CD14-positive monocyte (primary cell): Measurements from ENCODE around the gene PDLIM5. TPM values are rescaled to one million over a fixed set of nuclear protein-coding genes. Genes with fewer than 3 reads are reported as not detected.

Source experiments
- DNase-seq, 3 donors: peaks; one replicate each; pipeline ENCODE4 v3.0.0-alpha.2; 2011 to 2022
- H2AFZ ChIP-seq: 2 replicates; pipeline ENCODE4 v1.6.0; 2012; ENCODE audit warnings: mild to moderate bottlenecking, low read depth, low read length, inconsistent platforms; ENCODE audit not compliant: insufficient read depth, poor library complexity, severe bottlenecking
- H3K27ac ChIP-seq, 2 donors: 1 replicate in 1 of 2; 2 replicates in 1 of 2; pipeline ENCODE4 v1.5.1; 2012 to 2013; ENCODE audit warnings: low read length in 2 of 2, control low read depth in 1 of 2, inconsistent platforms in 1 of 2, low read depth in 1 of 2, mild to moderate bottlenecking in 1 of 2
- H3K27me3 ChIP-seq, 2 donors: one replicate each; pipeline versions ENCODE4 v1.6.0 to v1.6.1; 2011 to 2013; ENCODE audit warnings: low read length in 2 of 2; ENCODE audit not compliant: control insufficient read depth in 2 of 2, insufficient read depth in 2 of 2
- H3K36me3 ChIP-seq, 2 donors: replicated peaks in 1 of 2; 1 replicate in 1 of 2; 2 replicates in 1 of 2; pipeline versions ENCODE4 v1.5.1 to v1.6.1; 2012 to 2013; ENCODE audit warnings: low read length in 2 of 2, control low read depth in 1 of 2, inconsistent platforms in 1 of 2, mild to moderate bottlenecking in 1 of 2; ENCODE audit not compliant: insufficient read depth in 2 of 2, control insufficient read depth in 1 of 2
- H3K4me1 ChIP-seq, 2 donors: 1 replicate in 1 of 2; 2 replicates in 1 of 2; pipeline versions ENCODE4 v1.5.1 to v1.6.1; 2012 to 2013; ENCODE audit warnings: low read length in 2 of 2, control low read depth in 1 of 2, inconsistent platforms in 1 of 2, mild to moderate bottlenecking in 1 of 2, moderate library complexity in 1 of 2; ENCODE audit not compliant: insufficient read depth in 2 of 2, control insufficient read depth in 1 of 2
- H3K4me2 ChIP-seq: replicated peaks from 2 replicates; pipeline ENCODE3; 2012; ENCODE audit warnings: low read length, moderate library complexity, mild to moderate bottlenecking; ENCODE audit not compliant: poor library complexity, severe bottlenecking; ENCODE audit errors: extremely low read depth
- H3K4me3 ChIP-seq, 3 experiments: fragments of 200-600 bp in 1 of 3; sonication (generic) in 1 of 3; replicated peaks in 1 of 3; 1 replicate in 2 of 3; 2 replicates in 1 of 3; pipeline ENCODE4 v1.5.1; 2011 to 2013; ENCODE audit warnings: low read length in 3 of 3, mild to moderate bottlenecking in 3 of 3, control low read depth in 2 of 3, low read depth in 2 of 3, inconsistent platforms in 1 of 3, moderate library complexity in 1 of 3
- H3K79me2 ChIP-seq: 2 replicates; pipeline ENCODE4 v1.6.0; 2012; ENCODE audit warnings: mild to moderate bottlenecking, control low read depth, inconsistent platforms, low read length, moderate library complexity; ENCODE audit not compliant: insufficient read depth
- H3K9ac ChIP-seq: 2 replicates; pipeline ENCODE4 v1.6.0; 2017; ENCODE audit warnings: low read length, mild to moderate bottlenecking; ENCODE audit not compliant: insufficient read depth, poor library complexity, severe bottlenecking
- H3K9me3 ChIP-seq, 2 donors: replicated peaks in 1 of 2; 1 replicate in 1 of 2; 2 replicates in 1 of 2; pipeline versions ENCODE4 v1.5.1 to v1.6.1; 2012 to 2013; ENCODE audit warnings: low read length in 2 of 2, control low read depth in 1 of 2; ENCODE audit not compliant: control insufficient read depth in 1 of 2, insufficient read depth in 1 of 2
- H4K20me1 ChIP-seq: 2 replicates; pipeline ENCODE4 v1.6.0; 2012; ENCODE audit warnings: mild to moderate bottlenecking, low read length, control low read depth, moderate library complexity; ENCODE audit not compliant: insufficient read depth
- H3K27ac Mint-ChIP-seq, 7 donors: one replicate each; pipeline ENCODE4 v1.8.0; 2020; ENCODE audit warnings: mild to moderate bottlenecking in 7 of 7, mixed read lengths in 7 of 7, moderate library complexity in 6 of 7, inconsistent platforms in 2 of 7
- H3K27me3 Mint-ChIP-seq, 3 donors: one replicate each; pipeline ENCODE4 v1.8.0; 2021 to 2022; ENCODE audit warnings: low read depth in 3 of 3, mild to moderate bottlenecking in 3 of 3, mixed read lengths in 3 of 3, moderate library complexity in 3 of 3, inconsistent platforms in 1 of 3
- H3K36me3 Mint-ChIP-seq, 2 donors: one replicate each; pipeline ENCODE4 v1.8.0; 2020; ENCODE audit warnings: mixed read lengths in 2 of 2, inconsistent platforms in 1 of 2, mild to moderate bottlenecking in 1 of 2
- H3K4me1 Mint-ChIP-seq: one replicate; pipeline ENCODE4 v1.8.0; 2020; ENCODE audit warnings: mild to moderate bottlenecking, mixed read lengths
- H3K4me3 Mint-ChIP-seq, 2 donors: one replicate each; pipeline ENCODE4 v1.8.0; 2020; ENCODE audit warnings: mild to moderate bottlenecking in 2 of 2, mixed read lengths in 2 of 2, moderate library complexity in 1 of 2
- H3K9me3 Mint-ChIP-seq, 7 donors: one replicate each; pipeline ENCODE4 v1.8.0; 2020 to 2022; ENCODE audit warnings: mixed read lengths in 7 of 7, mild to moderate bottlenecking in 6 of 7, moderate library complexity in 6 of 7, inconsistent platforms in 2 of 7
- CTCF ChIP-seq: fragments of 200-600 bp; IDR thresholded peaks from one replicate; pipeline ENCODE4 v1.8.0; 2022; ENCODE audit warnings: antibody characterized with exemption, mild to moderate bottlenecking
- WGBS: methylation state at CpG from one replicate; pipeline ENCODE4 v1.1.5; 2013; ENCODE audit warnings: missing lambda C conversion rate; ENCODE audit not compliant: insufficient coverage; 5-methylcytosine and 5-hydroxymethylcytosine counted together
- intact Hi-C, 2 donors: fragments of 100-400 bp; cut with micrococcal nuclease; formaldehyde crosslinking; loops; one replicate each; pipeline versions ENCODE4 v1.15.0 to v1.15.1; 2023
- polyA plus RNA-seq, 3 donors: library from polyadenylated mRNA; depleted of rRNA in 1 of 3; unstranded in 2 of 3; stranded (reverse) in 1 of 3; fragments of 300-500 nt in 2 of 3; fragments of >200 nt in 1 of 3; fragmentation: Illumina TruSeq in 2 of 3; gene quantifications; 1 replicate in 2 of 3; 2 replicates in 1 of 3; pipeline ENCODE4 v1.2.3, GENCODE V29; 2012 to 2021

Gene PDLIM5
- polyA plus RNA-seq, 3 donors: 75.3 to 105 (median 80.9) TPM

DNA sequence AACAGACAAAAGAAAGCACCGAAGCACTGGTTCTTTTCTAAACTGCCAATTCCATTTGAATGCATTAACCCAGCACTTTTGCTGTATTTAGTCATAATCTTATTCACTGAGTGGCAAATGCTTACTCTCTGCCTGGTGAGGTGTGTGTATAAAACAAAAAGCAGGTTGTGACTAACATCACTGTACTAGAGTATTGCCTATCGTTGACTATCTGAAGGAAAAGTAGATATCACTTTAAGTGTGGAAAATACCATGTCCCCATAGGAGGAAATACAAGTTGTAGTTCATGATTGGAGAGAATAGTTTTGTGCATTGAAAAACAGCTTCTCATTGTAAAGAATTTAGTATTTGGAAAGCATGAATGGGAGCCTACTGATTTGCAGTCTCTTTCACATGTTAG lies 2.7 kb downstream of the PDLIM5 start:
- no peak for DNase-seq
- H3K9me3 ChIP-seq: no peaks in the 10 kb centered on the region
- H3K79me2 ChIP-seq: peaks cover 33% of the 10 kb centered on the region
- no peak for TF ChIP-seq CTCF
- no peak overlapping the region for H3K27ac Mint-ChIP-seq
- peaks cover 70% of the 10 kb centered on the region for H4K20me1 ChIP-seq
- H3K4me1 Mint-ChIP-seq: peaks cover 43% of the 10 kb centered on the region
- WGBS: no CpG with 5 or more reads among the region's 2 CpGs
- peaks cover 19 to 21% of the 10 kb centered on the region in 2 donors for H3K4me1 ChIP-seq
- H3K36me3 Mint-ChIP-seq: peaks cover 17 to 20% of the 10 kb centered on the region in 2 donors
- peaks cover 0 to 5% (median 3%) of the 10 kb centered on the region in 3 donors for H3K27me3 Mint-ChIP-seq
- H3K9ac ChIP-seq: no peak overlapping the region
- H2AFZ ChIP-seq: no peak overlapping the region
- H3K27ac ChIP-seq: no peak overlapping the region
- H3K4me2 ChIP-seq: no peak overlapping the region
- H3K36me3 ChIP-seq: peaks cover 16 to 22% of the 10 kb centered on the region in 2 donors
- H3K9me3 Mint-ChIP-seq: no peaks in the 10 kb centered on the region
- H3K4me3 ChIP-seq: no peak overlapping the region
- H3K4me3 Mint-ChIP-seq: no peak overlapping the region
- peaks cover 0 to 2% of the 10 kb centered on the region in 2 donors for H3K27me3 ChIP-seq
- intact Hi-C loops: no loop called here

DNA sequence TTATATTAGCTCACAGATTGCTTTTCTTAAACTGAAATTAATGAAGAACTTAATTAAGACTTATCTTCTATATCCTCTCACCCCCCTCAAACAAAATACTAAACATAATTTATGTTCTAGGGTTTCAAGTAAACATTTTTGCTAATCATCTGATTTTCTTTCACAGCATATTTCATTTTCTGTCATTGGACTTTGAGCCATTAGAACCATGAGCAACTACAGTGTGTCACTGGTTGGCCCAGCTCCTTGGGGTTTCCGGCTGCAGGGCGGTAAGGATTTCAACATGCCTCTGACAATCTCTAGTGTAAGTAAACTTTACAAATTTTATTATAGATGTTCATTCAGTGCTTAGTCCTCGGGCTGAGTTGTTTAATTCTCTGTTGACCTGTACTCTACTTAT lies 3.3 kb downstream of the PDLIM5 start:
- no CpG with 5 or more reads among the region's 3 CpGs for WGBS

More for the DNA sequence above, 3.3 kb downstream of the PDLIM5 start:
- Histone ChIP-seq H3K4me3 (no peak overlapping the region), H3K9ac (no peak overlapping the region), H4K20me1 (peaks cover 77% of the 10 kb centered on the region), H3K79me2 (peaks cover 37% of the 10 kb centered on the region), H3K27ac (no peak overlapping the region), H3K4me1 (peaks cover 19 to 21% of the 10 kb centered on the region in 2 donors), H3K36me3 (peaks cover 16 to 22% of the 10 kb centered on the region in 2 donors), H2AFZ (no peak overlapping the region), H3K4me2 (no peak overlapping the region), H3K9me3 (no peaks in the 10 kb centered on the region), H3K27me3 (peaks cover 0 to 2% of the 10 kb centered on the region in 2 donors)
- peak; percentile 17 to 59 (median 21) for DNase-seq
- Mint-ChIP-seq H3K9me3 (no peaks in the 10 kb centered on the region), H3K36me3 (peaks cover 17 to 24% of the 10 kb centered on the region in 2 donors), H3K27ac (peak overlapping the region in 1 of 7 donors; percentile 28), H3K27me3 (peaks cover 0 to 5% (median 3%) of the 10 kb centered on the region in 3 donors), H3K4me3 (no peak overlapping the region), H3K4me1 (peaks cover 43% of the 10 kb centered on the region)
- intact Hi-C loops: no loop called here
- TF ChIP-seq CTCF: no peak
